ENCODE results near the gene ALOX12. TPM values are rescaled to one million over a fixed set of nuclear protein-coding genes. Genes with fewer than 3 reads are reported as not detected.
"Not testable (repeated sequence)": the region's sequence is repeated elsewhere in the genome, so short reads cannot be mapped to it uniquely, and the experiment has no call there.

ALOX12 gene, protein sequence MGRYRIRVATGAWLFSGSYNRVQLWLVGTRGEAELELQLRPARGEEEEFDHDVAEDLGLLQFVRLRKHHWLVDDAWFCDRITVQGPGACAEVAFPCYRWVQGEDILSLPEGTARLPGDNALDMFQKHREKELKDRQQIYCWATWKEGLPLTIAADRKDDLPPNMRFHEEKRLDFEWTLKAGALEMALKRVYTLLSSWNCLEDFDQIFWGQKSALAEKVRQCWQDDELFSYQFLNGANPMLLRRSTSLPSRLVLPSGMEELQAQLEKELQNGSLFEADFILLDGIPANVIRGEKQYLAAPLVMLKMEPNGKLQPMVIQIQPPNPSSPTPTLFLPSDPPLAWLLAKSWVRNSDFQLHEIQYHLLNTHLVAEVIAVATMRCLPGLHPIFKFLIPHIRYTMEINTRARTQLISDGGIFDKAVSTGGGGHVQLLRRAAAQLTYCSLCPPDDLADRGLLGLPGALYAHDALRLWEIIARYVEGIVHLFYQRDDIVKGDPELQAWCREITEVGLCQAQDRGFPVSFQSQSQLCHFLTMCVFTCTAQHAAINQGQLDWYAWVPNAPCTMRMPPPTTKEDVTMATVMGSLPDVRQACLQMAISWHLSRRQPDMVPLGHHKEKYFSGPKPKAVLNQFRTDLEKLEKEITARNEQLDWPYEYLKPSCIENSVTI
- polyA plus RNA-seq, result 10 to 100 TPM; 54.4 to 66.5 TPM

DNA sequence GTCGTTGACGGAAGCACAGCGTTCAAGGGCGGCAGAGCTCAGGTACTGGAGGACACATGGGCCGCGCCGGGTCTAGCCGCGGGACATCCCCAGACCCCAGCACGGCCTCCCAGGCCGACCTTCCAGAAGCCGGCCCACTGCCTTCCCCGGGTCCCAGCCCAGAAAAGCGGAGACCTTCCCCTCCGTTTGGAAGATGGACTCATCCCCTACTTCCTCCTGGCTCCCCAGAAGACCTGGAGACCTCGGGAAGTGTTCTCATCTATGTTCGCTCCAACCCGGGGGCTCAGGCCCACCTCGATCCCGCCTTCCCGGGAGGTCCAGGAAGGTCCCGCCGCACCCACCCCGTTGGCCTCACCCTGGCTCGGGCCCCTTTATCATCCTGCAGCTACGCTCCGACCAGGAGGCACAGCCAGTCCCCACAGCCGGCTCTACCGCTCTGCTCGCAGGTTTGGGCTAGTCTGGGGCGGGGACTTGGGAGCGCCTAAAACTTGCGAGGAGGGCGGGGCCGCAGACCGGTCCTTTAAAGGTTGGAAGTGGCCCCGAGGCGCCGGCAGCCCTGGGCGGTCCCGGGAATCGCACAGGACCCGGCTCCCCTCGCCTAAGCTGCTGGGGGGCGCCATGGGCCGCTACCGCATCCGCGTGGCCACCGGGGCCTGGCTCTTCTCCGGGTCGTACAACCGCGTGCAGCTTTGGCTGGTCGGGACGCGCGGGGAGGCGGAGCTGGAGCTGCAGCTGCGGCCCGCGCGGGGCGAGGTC lies at the start of gene ALOX12:
Gene ALOX12 (plus strand): TSS at position 550 of the 756 bp plus-strand sequence. CDS start 69 bp downstream, at position 619.
- Histone ChIP-seq H3K36me3 (ENCODE audit: control insufficient read depth in 2 of 2, insufficient read depth in 2 of 2, low read length in 1 of 2) (peaks cover 0 to 24% of the 10 kb centered on the region in 2 donors), H3K27me3 (ENCODE audit: control insufficient read depth in 1 of 2, insufficient read depth in 2 of 2, low read length in 2 of 2) (no peaks in the 10 kb centered on the region), H3K4me1 (ENCODE audit: control insufficient read depth in 2 of 2, insufficient read depth in 2 of 2, low read length in 1 of 2) (peaks cover 0 to 7% of the 10 kb centered on the region in 2 donors), H3K9me3 (ENCODE audit: control insufficient read depth in 2 of 2, insufficient read depth in 1 of 2, low read depth in 1 of 2, low read length in 1 of 2) (peaks cover 0 to 4% of the 10 kb centered on the region in 2 donors), H3K27ac (ENCODE audit: low read depth in 2 of 2, low read length in 1 of 2) (peak within 1 kb of the TSS; percentile 21 to 78), H3K4me3 (ENCODE audit: low read depth in 1 of 2, low read length in 2 of 2) (peak within 1 kb of the TSS; percentile 60 to 71)
- WGBS, 2 donors, result 15 to 25% methylated on average over 62 to 64 of the region's 64 CpGs

DNA sequence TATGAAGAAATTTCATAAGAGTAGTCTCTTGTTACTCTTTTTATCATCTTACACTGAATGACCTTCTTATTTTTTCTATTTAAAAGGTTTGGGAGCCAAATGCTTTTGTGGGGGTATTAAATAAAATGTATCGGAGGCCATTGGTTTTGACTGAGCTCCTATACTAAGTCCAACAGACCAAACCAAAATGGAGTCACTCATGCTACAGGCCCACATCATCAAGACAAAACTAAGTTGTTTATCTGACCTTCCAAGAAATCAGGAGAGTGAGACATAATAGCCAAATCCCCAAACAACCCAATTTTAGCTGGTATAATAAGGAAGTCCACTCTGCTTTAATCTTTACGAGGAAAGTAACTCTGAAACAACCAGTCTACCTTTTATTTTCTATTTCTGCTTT lies 48.1 kb upstream of the ALOX12 start:
- no peaks in the 10 kb centered on the region for H3K27me3 ChIP-seq (ENCODE audit: control insufficient read depth in 1 of 2, insufficient read depth in 2 of 2, low read length in 2 of 2)
- H3K4me1 ChIP-seq (ENCODE audit: control insufficient read depth in 2 of 2, insufficient read depth in 2 of 2, low read length in 1 of 2), result no peaks in the 10 kb centered on the region
- H3K27ac ChIP-seq (ENCODE audit: low read depth in 2 of 2, low read length in 1 of 2), result no peak overlapping the region
- H3K9me3 ChIP-seq (ENCODE audit: control insufficient read depth in 2 of 2, insufficient read depth in 1 of 2, low read depth in 1 of 2, low read length in 1 of 2), result no peaks in the 10 kb centered on the region
- WGBS, 2 donors, result 88 to 92% methylated on average over 2 of the region's 2 CpGs
- H3K4me3 ChIP-seq (ENCODE audit: low read depth in 1 of 2, low read length in 2 of 2), result no peak overlapping the region
- H3K36me3 ChIP-seq (ENCODE audit: control insufficient read depth in 2 of 2, insufficient read depth in 2 of 2, low read length in 1 of 2), result no peaks in the 10 kb centered on the region

DNA sequence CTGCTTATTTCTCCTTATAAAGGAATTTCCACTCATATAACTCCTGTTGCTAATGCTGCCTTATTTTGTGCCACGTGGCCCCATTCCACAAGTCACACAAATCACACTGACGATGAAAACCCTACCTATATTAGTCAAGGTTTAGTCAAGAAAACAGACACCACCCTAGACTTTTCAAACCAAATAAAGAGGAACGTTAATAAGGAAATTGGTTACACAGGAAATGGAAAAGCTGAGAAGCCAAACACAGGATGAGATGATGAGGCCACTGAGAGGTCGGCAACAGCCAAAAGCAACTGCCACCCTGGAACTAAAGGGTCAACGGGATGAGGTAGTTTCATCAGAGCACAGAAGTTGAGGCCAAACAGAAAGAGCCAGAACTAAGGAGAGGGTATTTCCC lies 47.3 kb upstream of the ALOX12 start:
- Histone ChIP-seq H3K27ac (ENCODE audit: low read depth in 2 of 2, low read length in 1 of 2) (no peak overlapping the region), H3K36me3 (ENCODE audit: control insufficient read depth in 2 of 2, insufficient read depth in 2 of 2, low read length in 1 of 2) (no peaks in the 10 kb centered on the region), H3K4me1 (ENCODE audit: control insufficient read depth in 2 of 2, insufficient read depth in 2 of 2, low read length in 1 of 2) (no peaks in the 10 kb centered on the region), H3K27me3 (ENCODE audit: control insufficient read depth in 1 of 2, insufficient read depth in 2 of 2, low read length in 2 of 2) (no peaks in the 10 kb centered on the region), H3K4me3 (ENCODE audit: low read depth in 1 of 2, low read length in 2 of 2) (no peak overlapping the region), H3K9me3 (ENCODE audit: control insufficient read depth in 2 of 2, insufficient read depth in 1 of 2, low read depth in 1 of 2, low read length in 1 of 2) (no peaks in the 10 kb centered on the region)
- 46 to 51% methylated on average over 5 of the region's 5 CpGs for WGBS, 2 donors

DNA sequence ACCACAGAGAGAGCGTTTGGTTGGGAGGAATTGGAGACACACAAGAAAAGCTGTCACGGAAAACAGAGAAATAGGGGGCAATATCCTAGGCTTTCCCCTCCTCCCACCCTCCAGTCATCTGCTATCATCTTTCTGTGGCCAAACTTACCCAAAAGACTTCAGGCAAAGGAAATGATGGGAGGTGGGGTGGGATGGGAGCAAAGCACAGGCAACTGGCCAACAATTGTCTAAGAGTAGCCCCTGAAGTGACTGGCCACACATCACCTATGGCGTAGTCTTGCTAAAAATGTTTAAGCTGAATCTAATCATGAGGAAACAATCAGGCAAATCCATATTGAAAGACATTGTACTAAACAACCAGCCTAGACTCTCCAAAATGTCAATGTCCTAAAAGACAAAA lies 46.9 kb upstream of the ALOX12 start:
- WGBS, 2 donors, result 81 to 83% methylated on average over 3 of the region's 3 CpGs
- Histone ChIP-seq H3K9me3 (ENCODE audit: control insufficient read depth in 2 of 2, insufficient read depth in 1 of 2, low read depth in 1 of 2, low read length in 1 of 2) (no peaks in the 10 kb centered on the region), H3K27me3 (ENCODE audit: control insufficient read depth in 1 of 2, insufficient read depth in 2 of 2, low read length in 2 of 2) (no peaks in the 10 kb centered on the region), H3K36me3 (ENCODE audit: control insufficient read depth in 2 of 2, insufficient read depth in 2 of 2, low read length in 1 of 2) (no peaks in the 10 kb centered on the region), H3K4me1 (ENCODE audit: control insufficient read depth in 2 of 2, insufficient read depth in 2 of 2, low read length in 1 of 2) (no peaks in the 10 kb centered on the region), H3K27ac (ENCODE audit: low read depth in 2 of 2, low read length in 1 of 2) (peak overlapping the region in 1 of 2 donors; percentile 7), H3K4me3 (ENCODE audit: low read depth in 1 of 2, low read length in 2 of 2) (no peak overlapping the region)

DNA sequence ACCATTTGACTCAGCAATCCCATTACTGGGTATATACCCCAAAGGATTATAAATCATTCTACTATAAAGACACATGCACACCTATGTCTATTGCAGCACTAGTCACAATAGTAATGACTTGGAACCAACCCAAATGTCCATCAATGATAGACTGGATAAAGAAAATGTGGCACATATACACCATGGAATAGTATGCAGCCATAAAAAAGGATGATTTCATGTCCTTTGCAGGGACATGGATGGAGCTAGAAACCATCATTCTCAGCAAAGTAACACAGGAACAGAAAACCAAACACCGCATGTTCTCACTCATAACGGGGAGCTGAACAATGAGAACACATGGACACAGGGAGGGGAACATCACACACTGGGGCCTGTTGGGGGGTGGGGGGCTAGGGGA lies 44.9 kb upstream of the ALOX12 start:
- not testable (repeated sequence) for H3K36me3 ChIP-seq (ENCODE audit: control insufficient read depth in 2 of 2, insufficient read depth in 2 of 2, low read length in 1 of 2); H3K27ac ChIP-seq (ENCODE audit: low read depth in 2 of 2, low read length in 1 of 2); H3K4me1 ChIP-seq (ENCODE audit: control insufficient read depth in 2 of 2, insufficient read depth in 2 of 2, low read length in 1 of 2); H3K9me3 ChIP-seq (ENCODE audit: control insufficient read depth in 2 of 2, insufficient read depth in 1 of 2, low read depth in 1 of 2, low read length in 1 of 2); H3K4me3 ChIP-seq (ENCODE audit: low read depth in 1 of 2, low read length in 2 of 2); H3K27me3 ChIP-seq (ENCODE audit: control insufficient read depth in 1 of 2, insufficient read depth in 2 of 2, low read length in 2 of 2)
- WGBS, 2 donors, result 97 to 100% methylated on average over 2 of the region's 2 CpGs

DNA sequence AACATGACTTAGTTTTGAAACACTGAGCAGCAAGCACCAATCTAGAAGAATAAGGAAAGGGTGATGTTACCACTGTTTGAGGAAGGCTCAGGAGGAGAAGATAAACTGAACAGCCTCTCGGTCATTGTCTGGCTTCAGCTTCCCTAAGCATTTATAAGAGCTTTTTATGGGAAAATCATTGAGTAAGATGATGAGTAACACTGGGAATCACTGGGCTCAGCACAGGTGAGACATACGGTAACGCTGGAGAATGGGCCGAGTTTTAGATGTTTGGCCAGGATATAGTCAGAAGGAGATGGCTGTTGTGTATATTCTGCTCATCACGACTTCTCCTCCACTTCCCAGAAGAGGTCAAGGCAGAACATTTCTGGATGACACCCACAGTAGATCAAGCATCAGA lies 42.2 kb upstream of the ALOX12 start:
- Histone ChIP-seq H3K36me3 (ENCODE audit: control insufficient read depth in 2 of 2, insufficient read depth in 2 of 2, low read length in 1 of 2) (no peaks in the 10 kb centered on the region), H3K9me3 (ENCODE audit: control insufficient read depth in 2 of 2, insufficient read depth in 1 of 2, low read depth in 1 of 2, low read length in 1 of 2) (no peaks in the 10 kb centered on the region), H3K27ac (ENCODE audit: low read depth in 2 of 2, low read length in 1 of 2) (no peak overlapping the region), H3K4me3 (ENCODE audit: low read depth in 1 of 2, low read length in 2 of 2) (no peak overlapping the region), H3K27me3 (ENCODE audit: control insufficient read depth in 1 of 2, insufficient read depth in 2 of 2, low read length in 2 of 2) (no peaks in the 10 kb centered on the region), H3K4me1 (ENCODE audit: control insufficient read depth in 2 of 2, insufficient read depth in 2 of 2, low read length in 1 of 2) (no peaks in the 10 kb centered on the region)
- WGBS, 2 donors, result 89 to 90% methylated on average over 5 of the region's 5 CpGs

DNA sequence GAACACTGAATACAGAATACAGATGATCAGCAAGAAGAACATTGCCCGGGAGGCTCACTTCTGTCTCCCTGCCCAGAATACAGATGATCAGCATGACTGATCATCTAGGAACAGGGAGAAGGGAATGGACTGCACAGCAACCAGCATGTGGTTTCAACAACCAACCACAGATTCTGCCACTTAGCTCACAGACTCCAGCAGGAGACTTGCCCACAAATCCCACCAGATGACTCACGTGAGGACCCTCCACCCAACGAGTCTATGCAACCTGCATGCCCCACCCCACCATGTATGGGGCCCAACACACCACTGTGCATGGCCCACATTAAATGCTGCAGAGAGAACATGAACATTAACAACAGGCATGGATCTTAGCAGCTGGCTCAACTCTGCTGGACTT lies 36.1 kb upstream of the ALOX12 start:
- Histone ChIP-seq H3K27ac (ENCODE audit: low read depth in 2 of 2, low read length in 1 of 2) (no peak overlapping the region), H3K4me1 (ENCODE audit: control insufficient read depth in 2 of 2, insufficient read depth in 2 of 2, low read length in 1 of 2) (no peaks in the 10 kb centered on the region), H3K9me3 (ENCODE audit: control insufficient read depth in 2 of 2, insufficient read depth in 1 of 2, low read depth in 1 of 2, low read length in 1 of 2) (peaks cover 0 to 2% of the 10 kb centered on the region in 2 donors), H3K27me3 (ENCODE audit: control insufficient read depth in 1 of 2, insufficient read depth in 2 of 2, low read length in 2 of 2) (no peaks in the 10 kb centered on the region), H3K4me3 (ENCODE audit: low read depth in 1 of 2, low read length in 2 of 2) (no peak overlapping the region), H3K36me3 (ENCODE audit: control insufficient read depth in 2 of 2, insufficient read depth in 2 of 2, low read length in 1 of 2) (no peaks in the 10 kb centered on the region)
- 86 to 94% methylated on average over 3 of the region's 3 CpGs for WGBS, 2 donors

DNA sequence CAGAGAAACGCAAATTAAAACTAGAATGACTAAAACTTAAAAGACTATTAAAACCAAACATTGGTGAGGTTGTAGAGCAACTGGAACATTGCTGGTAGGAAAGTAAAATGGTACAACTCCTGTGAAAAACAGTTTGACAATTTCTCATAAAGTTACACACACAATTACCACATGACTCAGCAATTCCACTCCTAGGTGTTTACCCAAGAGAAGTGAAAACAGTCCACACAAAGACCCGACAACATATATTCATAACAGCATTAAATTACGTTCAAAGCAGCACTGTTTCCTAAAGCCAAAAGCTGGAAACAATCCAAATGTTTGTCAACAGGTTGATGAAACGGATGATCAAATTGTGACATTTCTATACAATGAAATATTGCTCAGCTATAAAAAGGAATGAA lies 26.5 kb upstream of the ALOX12 start:
- Histone ChIP-seq H3K27me3 (ENCODE audit: control insufficient read depth in 1 of 2, insufficient read depth in 2 of 2, low read length in 2 of 2) (no peaks in the 10 kb centered on the region), H3K36me3 (ENCODE audit: control insufficient read depth in 2 of 2, insufficient read depth in 2 of 2, low read length in 1 of 2) (no peaks in the 10 kb centered on the region), H3K4me3 (ENCODE audit: low read depth in 1 of 2, low read length in 2 of 2) (no peak overlapping the region), H3K27ac (ENCODE audit: low read depth in 2 of 2, low read length in 1 of 2) (no peak overlapping the region), H3K9me3 (ENCODE audit: control insufficient read depth in 2 of 2, insufficient read depth in 1 of 2, low read depth in 1 of 2, low read length in 1 of 2) (no peaks in the 10 kb centered on the region), H3K4me1 (ENCODE audit: control insufficient read depth in 2 of 2, insufficient read depth in 2 of 2, low read length in 1 of 2) (no peaks in the 10 kb centered on the region)
- WGBS, 2 donors, result 55 to 63% methylated on average over 4 of the region's 4 CpGs

DNA sequence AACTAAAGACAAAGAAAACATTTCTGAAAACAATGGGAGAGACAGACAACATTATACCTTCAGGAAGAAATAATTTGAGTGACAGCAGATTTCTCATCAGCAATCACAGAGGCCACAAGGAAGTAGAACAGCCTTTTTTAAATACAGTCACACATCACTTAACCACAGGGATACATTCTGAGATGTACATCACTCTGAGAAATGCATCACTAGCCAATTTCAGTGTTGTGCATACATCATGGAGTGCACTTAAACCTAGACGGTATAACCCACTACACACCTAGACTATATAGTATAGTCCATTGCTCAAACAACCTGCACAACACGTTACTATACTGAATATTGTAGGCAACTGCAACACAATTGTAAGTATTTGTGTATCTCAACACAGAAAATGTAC lies 24.9 kb upstream of the ALOX12 start:
- no peaks in the 10 kb centered on the region for H3K36me3 ChIP-seq (ENCODE audit: control insufficient read depth in 2 of 2, insufficient read depth in 2 of 2, low read length in 1 of 2)
- H3K27me3 ChIP-seq (ENCODE audit: control insufficient read depth in 1 of 2, insufficient read depth in 2 of 2, low read length in 2 of 2), result no peaks in the 10 kb centered on the region
- no peaks in the 10 kb centered on the region for H3K9me3 ChIP-seq (ENCODE audit: control insufficient read depth in 2 of 2, insufficient read depth in 1 of 2, low read depth in 1 of 2, low read length in 1 of 2)
- no peaks in the 10 kb centered on the region for H3K4me1 ChIP-seq (ENCODE audit: control insufficient read depth in 2 of 2, insufficient read depth in 2 of 2, low read length in 1 of 2)
- no peak overlapping the region for H3K27ac ChIP-seq (ENCODE audit: low read depth in 2 of 2, low read length in 1 of 2)
- 75 to 90% methylated on average over 2 of the region's 2 CpGs for WGBS, 2 donors
- H3K4me3 ChIP-seq (ENCODE audit: low read depth in 1 of 2, low read length in 2 of 2), result no peak overlapping the region
